AG04449 (cell line): ENCODE measurements around the gene METTL23.
A peak's percentile ranks its signal among the peaks of the same experiment; 100 is the strongest.

Source experiments
- CTCF ChIA-PET: fragments of 350-600 bp; formaldehyde crosslinking; extraction: SDS; loops from one replicate; lab custom pipeline; 2021; ENCODE audit warnings: antibody characterized with exemption; lab: Yijun Ruan, JAX
- POLR2A ChIA-PET: fragments of 400-600, 350-600 bp; formaldehyde crosslinking; extraction: SDS; loops from one replicate; lab custom pipeline; 2020; ENCODE audit warnings: antibody characterized with exemption, inconsistent platforms; lab: Yijun Ruan, JAX
- DNase-seq: peaks from one replicate; pipeline ENCODE4 v3.0.0-alpha.2; 2010; ENCODE audit warnings: low read depth, low spot score
- H3K4me3 ChIP-seq: 2 replicates; pipeline ENCODE4 v1.5.1; 2011; ENCODE audit warnings: low read depth, mild to moderate bottlenecking, control low read depth, low read length
- CTCF ChIP-seq: IDR thresholded peaks from one replicate; pipeline ENCODE4 v1.5.1; 2011; ENCODE audit warnings: mild to moderate bottlenecking, moderate library complexity, low read length, control low read depth, inconsistent platforms; ENCODE audit not compliant: insufficient read depth; ENCODE audit errors: missing control alignments

METTL23 gene

GRCh38 chr17:76772842-76773525, 46.3 kb downstream of the METTL23 start:
- peak overlapping the region; percentile 36 for H3K4me3 ChIP-seq
- TF ChIP-seq CTCF: no peak
- ChIA-PET POLR2A (interaction anchor here (0.7 to 1.2 kb wide), 5 partner anchors 12 to 47 kb away, joined by 3 to 10 read pairs (median 4); partner anchors contain the start of genes JMJD6, METTL23, MFSD11 and SRSF2), CTCF (interaction anchor here (0.6 to 1.2 kb wide), 6 partner anchors 12 to 1414 kb away, joined by 3 to 4 read pairs (median 3); no protein-coding TSS in a partner anchor)
- DNase-seq: peak; percentile 58

- DNase-seq: no peak
- ChIA-PET CTCF (interaction anchor here (0.9 to 1.2 kb wide), 2 partner anchors 252 to 281 kb away, joined by 3 read pairs; no protein-coding TSS in a partner anchor), POLR2A (interaction anchor here (0.5 kb wide), 1 partner anchor 30 kb away, joined by 5 read pairs; no protein-coding TSS in a partner anchor)
- no peak overlapping the region for H3K4me3 ChIP-seq
- TF ChIP-seq CTCF: no peak
Measured at GRCh38 chr17:76775021-76775600, 48.5 kb downstream of the METTL23 start.

GRCh38 chr17:76781056-76781982, 54.7 kb downstream of the METTL23 start:
- DNase-seq: no peak
- CTCF ChIA-PET: interaction anchor here (1.8 kb wide), 1 partner anchor 13 kb away, joined by 4 read pairs; no protein-coding TSS in a partner anchor
- no peak overlapping the region for H3K4me3 ChIP-seq
- TF ChIP-seq CTCF: no peak
- POLR2A ChIA-PET: no interaction called here

- CTCF ChIA-PET: interaction anchor here (1.9 kb wide), 1 partner anchor 51 kb away, joined by 5 read pairs; no protein-coding TSS in a partner anchor
Measured at GRCh38 chr17:76783146-76783545, 56.5 kb downstream of the METTL23 start.

More at GRCh38 chr17:76783146-76783545, 56.5 kb downstream of the METTL23 start:
- no peak for TF ChIP-seq CTCF
- POLR2A ChIA-PET: no interaction called here
- no peak for DNase-seq
- no peak overlapping the region for H3K4me3 ChIP-seq
